ENCODE measurements around the gene MAP2K6. TPM values are rescaled to one million over a fixed set of nuclear protein-coding genes. Genes with fewer than 3 reads are reported as not detected.

Gene MAP2K6
- polyA plus RNA-seq, 1 donor (not counting 4 experiments of a cell fraction or from before 2014, with no cell fraction given) = 0.39 TPM

DNA sequence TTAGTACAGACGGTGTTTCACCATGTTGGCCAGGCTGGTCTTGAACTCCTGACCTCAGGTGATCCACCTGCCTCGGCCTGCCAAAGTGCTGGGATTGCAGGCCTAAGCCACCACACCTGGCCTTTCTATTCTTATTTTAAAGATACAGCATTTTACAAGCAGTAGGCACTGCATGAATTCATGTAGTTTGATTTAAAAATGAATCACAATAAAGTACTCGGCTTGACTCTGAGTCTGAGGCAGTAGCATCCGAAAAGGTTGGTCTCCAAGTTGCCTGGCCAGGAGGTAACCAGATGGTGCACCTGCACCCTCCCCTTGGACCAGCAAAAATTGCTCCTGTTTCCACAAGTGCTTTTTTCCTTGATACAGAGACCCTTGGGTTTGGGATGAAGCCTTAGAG is 35.6 kb downstream of the MAP2K6 start:
- TF ChIP-seq EZH2 (IDR thresholded peaks at IDR 0.05; ENCODE audit: low read length) = no peak
- TF ChIP-seq, protein P1, sequence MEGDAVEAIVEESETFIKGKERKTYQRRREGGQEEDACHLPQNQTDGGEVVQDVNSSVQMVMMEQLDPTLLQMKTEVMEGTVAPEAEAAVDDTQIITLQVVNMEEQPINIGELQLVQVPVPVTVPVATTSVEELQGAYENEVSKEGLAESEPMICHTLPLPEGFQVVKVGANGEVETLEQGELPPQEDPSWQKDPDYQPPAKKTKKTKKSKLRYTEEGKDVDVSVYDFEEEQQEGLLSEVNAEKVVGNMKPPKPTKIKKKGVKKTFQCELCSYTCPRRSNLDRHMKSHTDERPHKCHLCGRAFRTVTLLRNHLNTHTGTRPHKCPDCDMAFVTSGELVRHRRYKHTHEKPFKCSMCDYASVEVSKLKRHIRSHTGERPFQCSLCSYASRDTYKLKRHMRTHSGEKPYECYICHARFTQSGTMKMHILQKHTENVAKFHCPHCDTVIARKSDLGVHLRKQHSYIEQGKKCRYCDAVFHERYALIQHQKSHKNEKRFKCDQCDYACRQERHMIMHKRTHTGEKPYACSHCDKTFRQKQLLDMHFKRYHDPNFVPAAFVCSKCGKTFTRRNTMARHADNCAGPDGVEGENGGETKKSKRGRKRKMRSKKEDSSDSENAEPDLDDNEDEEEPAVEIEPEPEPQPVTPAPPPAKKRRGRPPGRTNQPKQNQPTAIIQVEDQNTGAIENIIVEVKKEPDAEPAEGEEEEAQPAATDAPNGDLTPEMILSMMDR (optimal IDR thresholded peaks at IDR 0.05 in 1 of 3, IDR thresholded peaks at IDR 0.05 in 1 of 3, conservative IDR thresholded peaks at IDR 0.05 in 1 of 3; ENCODE audit: extremely low read depth in 1 of 3, insufficient read depth in 2 of 3, low read length in 3 of 3) = no peak
- H3K27me3 ChIP-seq (ENCODE audit: control insufficient read depth, extremely low read depth, insufficient read depth, low read length) = no peaks in the 10 kb centered on the region
- no peaks in the 10 kb centered on the region for H3K79me2 ChIP-seq (ENCODE audit: control insufficient read depth, insufficient read depth, low read length)
- no peaks in the 10 kb centered on the region for H3K4me1 ChIP-seq (ENCODE audit: control insufficient read depth, extremely low read depth, insufficient read depth, low read length)
- no peaks in the 10 kb centered on the region for H3K36me3 ChIP-seq (ENCODE audit: control insufficient read depth in 2 of 2, extremely low read depth in 1 of 2, insufficient read depth in 2 of 2, low read length in 2 of 2)
- H3K4me2 ChIP-seq (ENCODE audit: control insufficient read depth, extremely low read depth, insufficient read depth, low read depth, low read length) = no peak overlapping the region
- H3K9ac ChIP-seq (ENCODE audit: control insufficient read depth, extremely low read depth, insufficient read depth, low read length) = no peak overlapping the region
- no peak for DNase-seq (ENCODE audit: low read depth, low spot score)
- no peak overlapping the region for H3K27ac ChIP-seq (ENCODE audit: control insufficient read depth, insufficient read depth, low read length)
- no peaks in the 10 kb centered on the region for H3K9me1 ChIP-seq (ENCODE audit: control insufficient read depth, extremely low read depth, insufficient read depth, low read length)
- no peak overlapping the region for H2AFZ ChIP-seq (ENCODE audit: control insufficient read depth, low read length)
- H3K9me3 ChIP-seq (ENCODE audit: control insufficient read depth, low read depth, low read length) = no peaks in the 10 kb centered on the region
- no peak for FAIRE-seq
- dilution Hi-C loops (cut with MboI; ENCODE audit: extremely low pct_ligation_motif_present, low sequenced_read_pairs) = no loop called here
- H4K20me1 ChIP-seq (ENCODE audit: control insufficient read depth, extremely low read depth, insufficient read depth, low read length) = no peaks in the 10 kb centered on the region
- H3K4me3 ChIP-seq (ENCODE audit: control insufficient read depth in 2 of 3, extremely low read depth in 1 of 3, insufficient read depth in 2 of 3, low read depth in 1 of 3, low read length in 3 of 3) = no peak overlapping the region

GRCh38 chr17:69450918-69451317 is 36.4 kb downstream of the MAP2K6 start:
- H3K79me2 ChIP-seq (ENCODE audit: control insufficient read depth, insufficient read depth, low read length) = no peaks in the 10 kb centered on the region
- dilution Hi-C loops (cut with MboI; ENCODE audit: extremely low pct_ligation_motif_present, low sequenced_read_pairs) = no loop called here
- H3K27ac ChIP-seq (ENCODE audit: control insufficient read depth, insufficient read depth, low read length) = no peak overlapping the region
- H4K20me1 ChIP-seq (ENCODE audit: control insufficient read depth, extremely low read depth, insufficient read depth, low read length) = no peaks in the 10 kb centered on the region
- no peak overlapping the region for H3K4me2 ChIP-seq (ENCODE audit: control insufficient read depth, extremely low read depth, insufficient read depth, low read depth, low read length)
- no peaks in the 10 kb centered on the region for H3K4me1 ChIP-seq (ENCODE audit: control insufficient read depth, extremely low read depth, insufficient read depth, low read length)
- no peak overlapping the region for H3K9ac ChIP-seq (ENCODE audit: control insufficient read depth, extremely low read depth, insufficient read depth, low read length)
- FAIRE-seq (no peak), DNase-seq (ENCODE audit: low read depth, low spot score) (no peak)
- no peaks in the 10 kb centered on the region for H3K9me3 ChIP-seq (ENCODE audit: control insufficient read depth, low read depth, low read length)
- no peak overlapping the region for H3K4me3 ChIP-seq (ENCODE audit: control insufficient read depth in 2 of 3, extremely low read depth in 1 of 3, insufficient read depth in 2 of 3, low read depth in 1 of 3, low read length in 3 of 3)
- no peak overlapping the region for H2AFZ ChIP-seq (ENCODE audit: control insufficient read depth, low read length)
- no peaks in the 10 kb centered on the region for H3K36me3 ChIP-seq (ENCODE audit: control insufficient read depth in 2 of 2, extremely low read depth in 1 of 2, insufficient read depth in 2 of 2, low read length in 2 of 2)
- H3K27me3 ChIP-seq (ENCODE audit: control insufficient read depth, extremely low read depth, insufficient read depth, low read length) = no peaks in the 10 kb centered on the region
- TF ChIP-seq EZH2 (IDR thresholded peaks at IDR 0.05; ENCODE audit: low read length) = no peak
- TF ChIP-seq, protein P1 (optimal IDR thresholded peaks at IDR 0.05 in 1 of 3, IDR thresholded peaks at IDR 0.05 in 1 of 3, conservative IDR thresholded peaks at IDR 0.05 in 1 of 3; ENCODE audit: extremely low read depth in 1 of 3, insufficient read depth in 2 of 3, low read length in 3 of 3) = no peak
- no peaks in the 10 kb centered on the region for H3K9me1 ChIP-seq (ENCODE audit: control insufficient read depth, extremely low read depth, insufficient read depth, low read length)

Data from keratinocyte (primary cell).